ENCODE results near the gene MRGPRX3.
"Not testable (repeated sequence)": the region's sequence is repeated elsewhere in the genome, so short reads cannot be mapped to it uniquely, and the experiment has no call there.

MRGPRX3 gene

GRCh38 chr11:18132341-18132740 lies at the start of gene MRGPRX3:
Gene MRGPRX3, plus strand, starts transcription at chr11:18132571. Its CDS starts 4,632 bp downstream, at chr11:18137203.
- no peak for DNase-seq

GRCh38 chr11:18088366-18088765 lies 44.0 kb upstream of the MRGPRX3 start:
- DNase-seq, result no peak

GRCh38 chr11:18088966-18089365 lies 43.4 kb upstream of the MRGPRX3 start:
- no peak for DNase-seq

GRCh38 chr11:18091731-18092130 lies 40.6 kb upstream of the MRGPRX3 start:
- no peak for DNase-seq

- no peak for DNase-seq
Observed at GRCh38 chr11:18093959-18094358, 38.4 kb upstream of the MRGPRX3 start.

- DNase-seq, result no peak
Observed at GRCh38 chr11:18100926-18101656, 31.3 kb upstream of the MRGPRX3 start.

GRCh38 chr11:18105086-18105801 lies 27.1 kb upstream of the MRGPRX3 start:
- peak; percentile 39 for DNase-seq

- DNase-seq, result peak; percentile 95
Observed at GRCh38 chr11:18105802-18106574, 26.4 kb upstream of the MRGPRX3 start, which contains the start of gene SAAL1. Gene SAAL1, minus strand, starts transcription at chr11:18106082. Its CDS starts 41 bp downstream, at chr11:18106041.

GRCh38 chr11:18106688-18107087 lies 25.7 kb upstream of the MRGPRX3 start:
- DNase-seq, result peak; percentile 39

- DNase-seq, result no peak
Observed at GRCh38 chr11:18108254-18108653, 24.1 kb upstream of the MRGPRX3 start.

- no peak for DNase-seq
Observed at GRCh38 chr11:18111005-18111404, 21.4 kb upstream of the MRGPRX3 start.

- peak; percentile 89 for DNase-seq
Observed at GRCh38 chr11:18115360-18116127, 16.8 kb upstream of the MRGPRX3 start.

- not testable (repeated sequence) for DNase-seq
Observed at GRCh38 chr11:18121331-18121828, 11.0 kb upstream of the MRGPRX3 start.

- not testable (repeated sequence) for DNase-seq
Observed at GRCh38 chr11:18131115-18131514, 1.3 kb upstream of the MRGPRX3 start.

GRCh38 chr11:18135308-18135707 lies 2.9 kb downstream of the MRGPRX3 start:
- no peak for DNase-seq

GRCh38 chr11:18137186-18137800 lies 4.9 kb downstream of the MRGPRX3 start:
- DNase-seq, result no peak

- no peak for DNase-seq
Observed at GRCh38 chr11:18140145-18140544, 7.8 kb downstream of the MRGPRX3 start.

- DNase-seq, result no peak
Observed at GRCh38 chr11:18144243-18144642, 11.9 kb downstream of the MRGPRX3 start.

- DNase-seq, result no peak
Observed at GRCh38 chr11:18145025-18145424, 12.7 kb downstream of the MRGPRX3 start.

- no peak for DNase-seq
Observed at GRCh38 chr11:18145837-18146236, 13.5 kb downstream of the MRGPRX3 start.

GRCh38 chr11:18151581-18151980 lies 19.2 kb downstream of the MRGPRX3 start:
- DNase-seq, result no peak

GRCh38 chr11:18168372-18168771 lies 36.0 kb downstream of the MRGPRX3 start:
- DNase-seq, result no peak
